Esophagus muscularis mucosa (tissue), 3 donors: ENCODE results near the gene ANGPT4.

ENCODE experiments used
- CTCF ChIP-seq, 3 experiments: fragments of 200-600 bp in 2 of 3; fragments of 450-650 bp in 1 of 3; sonication (generic) in 2 of 3; IDR thresholded peaks; one replicate each; pipeline ENCODE4 v1.5.1; 2017 to 2019; ENCODE audit warnings: antibody characterized with exemption in 3 of 3, mild to moderate bottlenecking in 2 of 3, moderate library complexity in 1 of 3
- POLR2A ChIP-seq: fragments of 450-650 bp; IDR thresholded peaks from one replicate; pipeline ENCODE4 v1.6.1; 2017; ENCODE audit warnings: antibody characterized with exemption, moderate library complexity, mild to moderate bottlenecking, low read depth
- POLR2AphosphoS5 ChIP-seq, 2 donors: sonication (generic); formaldehyde crosslinking; IDR thresholded peaks; one replicate each; pipeline ENCODE4 v1.6.1; 2017; ENCODE audit warnings: antibody characterized with exemption in 2 of 2

GRCh38 chr20:959996-960615 is 44.0 kb upstream of the ANGPT4 start:
- TF ChIP-seq CTCF (IDR thresholded peaks at IDR 0.05) (no peak), POLR2A (no peak), POLR2AphosphoS5 (IDR thresholded peaks at IDR 0.05) (no peak)
